ENCODE results near the gene POC1A. TPM values are rescaled to one million over a fixed set of nuclear protein-coding genes. Genes with fewer than 3 reads are reported as not detected.
A peak's percentile ranks its signal among the peaks of the same experiment; 100 is the strongest.

Gene POC1A
- polyA plus RNA-seq, 1 of the 3 experiments (the other 2 are of a cell fraction) = 11.7 TPM

DNA sequence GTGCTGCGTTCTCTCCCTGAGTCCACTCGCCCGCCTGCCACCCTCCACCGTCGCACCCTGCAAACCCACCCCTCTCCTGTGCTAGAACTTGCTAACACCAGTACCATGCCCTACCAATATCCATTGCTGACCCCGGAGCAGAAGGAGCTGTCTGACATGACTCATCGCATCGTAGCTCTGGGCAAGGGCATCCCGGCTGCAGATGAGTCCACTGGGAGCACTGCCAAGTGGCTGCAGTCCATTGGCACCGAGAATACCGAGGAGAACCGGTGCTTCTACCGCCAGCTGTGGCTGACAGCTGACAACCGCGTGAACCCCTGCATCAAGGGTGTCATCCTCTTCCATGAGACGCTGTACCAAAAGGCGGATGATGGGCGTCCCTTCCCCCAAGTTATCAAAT is 38.8 kb upstream of the POC1A start:
- Histone ChIP-seq H3K36me3 (replicated peaks in 1 of 2; ENCODE audit: control insufficient read depth in 1 of 2, insufficient read depth in 2 of 2, low read length in 1 of 2) (no peaks in the 10 kb centered on the region), H3K9me2 (no peaks in the 10 kb centered on the region), H3F3A (replicated peaks; ENCODE audit: insufficient read depth) (peaks cover 9% of the 10 kb centered on the region), H3K9me3 (no peaks in the 10 kb centered on the region), H3K4me3 (ENCODE audit: low read depth in 2 of 2, low read length in 1 of 2) (no peak overlapping the region), H4K20me1 (ENCODE audit: insufficient read depth) (no peaks in the 10 kb centered on the region), H3K79me2 (ENCODE audit: insufficient read depth) (peaks cover 1% of the 10 kb centered on the region; the same call in 1 of the 2 replicates), H3K4me1 (ENCODE audit: control insufficient read depth in 1 of 2, insufficient read depth in 2 of 2, low read depth in 1 of 2, low read length in 1 of 2) (peaks cover 17 to 23% of the 10 kb centered on the region in 2 experiments; a peak in 3 of 4 replicates), H3K4me2 (0 out of 2 replicates have a peak overlapping the region, but pooled peaks have one; percentile 32), H3K27me3 (ENCODE audit: insufficient read depth) (no peaks in the 10 kb centered on the region), H3K27ac (ENCODE audit: low read depth in 2 of 2, low read length in 1 of 2) (no peak overlapping the region), H2AFZ (ENCODE audit: low read depth) (no peak overlapping the region), H3K9ac (no peak overlapping the region)
- TF ChIP-seq TCF12 (IDR thresholded peaks at IDR 0.05) = peak; percentile 88
- TF ChIP-seq FOSL2 (IDR thresholded peaks at IDR 0.05; ENCODE audit: borderline replicate concordance, low read depth) = peak; percentile 89
- peak in 1 of 2 experiments; percentile 32; a peak in 1 of 4 replicates for TF ChIP-seq EP300 (IDR thresholded peaks at IDR 0.05; ENCODE audit: borderline replicate concordance in 1 of 2, low read depth in 1 of 2, low read length in 1 of 2)
- TF ChIP-seq MXI1 (IDR thresholded peaks at IDR 0.05; ENCODE audit: low read depth, low read length) = no peak
- TF ChIP-seq RXRA (IDR thresholded peaks at IDR 0.05; ENCODE audit: borderline replicate concordance, low read depth) = peak; percentile 56; the same call in 1 of the 2 replicates
- peak; percentile 77 for TF ChIP-seq PBX3 (IDR thresholded peaks at IDR 0.05)
- TF ChIP-seq RFX5 (IDR thresholded peaks at IDR 0.05; ENCODE audit: low read length) = no peak
- peak; percentile 98 for TF ChIP-seq NFIC (IDR thresholded peaks at IDR 0.05; ENCODE audit: borderline replicate concordance)
- no peak for TF ChIP-seq ELF1 (IDR thresholded peaks at IDR 0.05)
- TF ChIP-seq, protein P1, sequence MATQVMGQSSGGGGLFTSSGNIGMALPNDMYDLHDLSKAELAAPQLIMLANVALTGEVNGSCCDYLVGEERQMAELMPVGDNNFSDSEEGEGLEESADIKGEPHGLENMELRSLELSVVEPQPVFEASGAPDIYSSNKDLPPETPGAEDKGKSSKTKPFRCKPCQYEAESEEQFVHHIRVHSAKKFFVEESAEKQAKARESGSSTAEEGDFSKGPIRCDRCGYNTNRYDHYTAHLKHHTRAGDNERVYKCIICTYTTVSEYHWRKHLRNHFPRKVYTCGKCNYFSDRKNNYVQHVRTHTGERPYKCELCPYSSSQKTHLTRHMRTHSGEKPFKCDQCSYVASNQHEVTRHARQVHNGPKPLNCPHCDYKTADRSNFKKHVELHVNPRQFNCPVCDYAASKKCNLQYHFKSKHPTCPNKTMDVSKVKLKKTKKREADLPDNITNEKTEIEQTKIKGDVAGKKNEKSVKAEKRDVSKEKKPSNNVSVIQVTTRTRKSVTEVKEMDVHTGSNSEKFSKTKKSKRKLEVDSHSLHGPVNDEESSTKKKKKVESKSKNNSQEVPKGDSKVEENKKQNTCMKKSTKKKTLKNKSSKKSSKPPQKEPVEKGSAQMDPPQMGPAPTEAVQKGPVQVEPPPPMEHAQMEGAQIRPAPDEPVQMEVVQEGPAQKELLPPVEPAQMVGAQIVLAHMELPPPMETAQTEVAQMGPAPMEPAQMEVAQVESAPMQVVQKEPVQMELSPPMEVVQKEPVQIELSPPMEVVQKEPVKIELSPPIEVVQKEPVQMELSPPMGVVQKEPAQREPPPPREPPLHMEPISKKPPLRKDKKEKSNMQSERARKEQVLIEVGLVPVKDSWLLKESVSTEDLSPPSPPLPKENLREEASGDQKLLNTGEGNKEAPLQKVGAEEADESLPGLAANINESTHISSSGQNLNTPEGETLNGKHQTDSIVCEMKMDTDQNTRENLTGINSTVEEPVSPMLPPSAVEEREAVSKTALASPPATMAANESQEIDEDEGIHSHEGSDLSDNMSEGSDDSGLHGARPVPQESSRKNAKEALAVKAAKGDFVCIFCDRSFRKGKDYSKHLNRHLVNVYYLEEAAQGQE (IDR thresholded peaks at IDR 0.05; ENCODE audit: low read depth, low read length) = no peak
- TF ChIP-seq JUND (IDR thresholded peaks at IDR 0.05) = peak; percentile 79
- TF ChIP-seq MAX (IDR thresholded peaks at IDR 0.05; ENCODE audit: low read depth) = 0 out of 2 replicates have a peak, but pooled peaks have one; percentile 51
- no peak for TF ChIP-seq FOXM1 (IDR thresholded peaks at IDR 0.05; ENCODE audit: low read depth)
- DNase-seq = no peak
- POLR2A ChIA-PET = no interaction called here
- WGBS (ENCODE audit: low lambda C conversion rate) = 50% methylated on average over 8 of the region's 18 CpGs
- CTCF ChIA-PET = interaction anchor here (0.8 to 2.1 kb wide), 2 partner anchors 9 to 192 kb away, joined by 4 to 6 read pairs; no protein-coding TSS in a partner anchor

GRCh38 chr3:52191663-52192062 is 37.4 kb upstream of the POC1A start:
- 93% methylated on average over 3 of the region's 4 CpGs for WGBS (ENCODE audit: low lambda C conversion rate)
- Histone ChIP-seq H2AFZ (ENCODE audit: low read depth) (no peak overlapping the region), H3K9me3 (no peaks in the 10 kb centered on the region), H3K4me2 (no peak overlapping the region), H3K9me2 (no peaks in the 10 kb centered on the region), H3K36me3 (replicated peaks in 1 of 2; ENCODE audit: control insufficient read depth in 1 of 2, insufficient read depth in 2 of 2, low read length in 1 of 2) (no peaks in the 10 kb centered on the region), H4K20me1 (ENCODE audit: insufficient read depth) (no peaks in the 10 kb centered on the region), H3K4me1 (ENCODE audit: control insufficient read depth in 1 of 2, insufficient read depth in 2 of 2, low read depth in 1 of 2, low read length in 1 of 2) (peaks cover 10 to 16% of the 10 kb centered on the region in 2 experiments; a peak in 3 of 4 replicates), H3K4me3 (ENCODE audit: low read depth in 2 of 2, low read length in 1 of 2) (no peak overlapping the region), H3K79me2 (ENCODE audit: insufficient read depth) (no peaks in the 10 kb centered on the region), H3K9ac (no peak overlapping the region), H3K27ac (ENCODE audit: low read depth in 2 of 2, low read length in 1 of 2) (no peak overlapping the region), H3K27me3 (ENCODE audit: insufficient read depth) (no peaks in the 10 kb centered on the region), H3F3A (replicated peaks; ENCODE audit: insufficient read depth) (peaks cover 9% of the 10 kb centered on the region)
- no peak for DNase-seq
- POLR2A ChIA-PET = interaction anchor here (0.7 kb wide), 1 partner anchor 36 kb away, joined by 3 read pairs; no protein-coding TSS in a partner anchor
- CTCF ChIA-PET = interaction anchor here (0.6 to 2.1 kb wide), 3 partner anchors 28 to 200 kb away, joined by 3 to 6 read pairs (median 3); no protein-coding TSS in a partner anchor
- no peak for TF ChIP-seq EP300 (IDR thresholded peaks at IDR 0.05; ENCODE audit: borderline replicate concordance in 1 of 2, low read depth in 1 of 2, low read length in 1 of 2)
- no peak for TF ChIP-seq RAD21 (IDR thresholded peaks at IDR 0.05; ENCODE audit: low read length)
- TF ChIP-seq MAX (IDR thresholded peaks at IDR 0.05; ENCODE audit: low read depth) = no peak
- TF ChIP-seq SIN3A (IDR thresholded peaks at IDR 0.05; ENCODE audit: borderline replicate concordance, low read depth, low read length) = no peak
- TF ChIP-seq, protein P1 (IDR thresholded peaks at IDR 0.05; ENCODE audit: low read depth, low read length) = no peak
- TF ChIP-seq POLR2AphosphoS5 (IDR thresholded peaks at IDR 0.05; ENCODE audit: low read depth, low read length) = no peak
- TF ChIP-seq, protein P2, sequence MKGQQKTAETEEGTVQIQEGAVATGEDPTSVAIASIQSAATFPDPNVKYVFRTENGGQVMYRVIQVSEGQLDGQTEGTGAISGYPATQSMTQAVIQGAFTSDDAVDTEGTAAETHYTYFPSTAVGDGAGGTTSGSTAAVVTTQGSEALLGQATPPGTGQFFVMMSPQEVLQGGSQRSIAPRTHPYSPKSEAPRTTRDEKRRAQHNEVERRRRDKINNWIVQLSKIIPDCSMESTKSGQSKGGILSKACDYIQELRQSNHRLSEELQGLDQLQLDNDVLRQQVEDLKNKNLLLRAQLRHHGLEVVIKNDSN (IDR thresholded peaks at IDR 0.05; ENCODE audit: borderline replicate concordance, low read depth) = no peak
- no peak for TF ChIP-seq CHD2 (IDR thresholded peaks at IDR 0.05; ENCODE audit: low read length, partially characterized antibody)
- TF ChIP-seq MXI1 (IDR thresholded peaks at IDR 0.05; ENCODE audit: low read depth, low read length) = no peak
